ENCODE data around the gene XIST. TPM values are rescaled to one million over a fixed set of nuclear protein-coding genes. Genes with fewer than 3 reads are reported as not detected.

Gene XIST
- total and polyA plus RNA-seq, 9 of the 15 experiments (the other 6 are each of a cell fraction or from before 2014, with no cell fraction given) = 22.4 to 160 (median 55.5) TPM

- TF ChIP-seq, protein P1, sequence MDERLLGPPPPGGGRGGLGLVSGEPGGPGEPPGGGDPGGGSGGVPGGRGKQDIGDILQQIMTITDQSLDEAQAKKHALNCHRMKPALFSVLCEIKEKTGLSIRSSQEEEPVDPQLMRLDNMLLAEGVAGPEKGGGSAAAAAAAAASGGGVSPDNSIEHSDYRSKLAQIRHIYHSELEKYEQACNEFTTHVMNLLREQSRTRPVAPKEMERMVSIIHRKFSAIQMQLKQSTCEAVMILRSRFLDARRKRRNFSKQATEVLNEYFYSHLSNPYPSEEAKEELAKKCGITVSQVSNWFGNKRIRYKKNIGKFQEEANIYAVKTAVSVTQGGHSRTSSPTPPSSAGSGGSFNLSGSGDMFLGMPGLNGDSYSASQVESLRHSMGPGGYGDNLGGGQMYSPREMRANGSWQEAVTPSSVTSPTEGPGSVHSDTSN (CRISPR knock-in tag; IDR thresholded peaks at IDR 0.05; ENCODE audit: low read depth) = no peak
- TF ChIP-seq, protein P1 (tag; conservative IDR thresholded peaks at IDR 0.05; ENCODE audit: low read depth) = peak; percentile 52
- TF ChIP-seq POLR2A (conservative IDR thresholded peaks at IDR 0.05) = peak; percentile 87
- TF ChIP-seq CTBP1 (IDR thresholded peaks at IDR 0.05; ENCODE audit: borderline replicate concordance) = no peak
- TF ChIP-seq HDAC3 (IDR thresholded peaks at IDR 0.05; ENCODE audit: borderline replicate concordance, partially characterized antibody) = no peak
- no peak for TF ChIP-seq KLF16 (IDR thresholded peaks at IDR 0.05)
- TF ChIP-seq, protein P2, sequence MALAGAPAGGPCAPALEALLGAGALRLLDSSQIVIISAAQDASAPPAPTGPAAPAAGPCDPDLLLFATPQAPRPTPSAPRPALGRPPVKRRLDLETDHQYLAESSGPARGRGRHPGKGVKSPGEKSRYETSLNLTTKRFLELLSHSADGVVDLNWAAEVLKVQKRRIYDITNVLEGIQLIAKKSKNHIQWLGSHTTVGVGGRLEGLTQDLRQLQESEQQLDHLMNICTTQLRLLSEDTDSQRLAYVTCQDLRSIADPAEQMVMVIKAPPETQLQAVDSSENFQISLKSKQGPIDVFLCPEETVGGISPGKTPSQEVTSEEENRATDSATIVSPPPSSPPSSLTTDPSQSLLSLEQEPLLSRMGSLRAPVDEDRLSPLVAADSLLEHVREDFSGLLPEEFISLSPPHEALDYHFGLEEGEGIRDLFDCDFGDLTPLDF (CRISPR knock-in tag; IDR thresholded peaks at IDR 0.05) = no peak
- TF ChIP-seq POLR2G (IDR thresholded peaks at IDR 0.05; ENCODE audit: low read depth, low read length) = 0 out of 2 replicates have a peak, but pooled peaks have one; percentile 35
- TF ChIP-seq DDX20 (tag; IDR thresholded peaks at IDR 0.05; ENCODE audit: low read depth) = no peak
- peak; percentile 98 for TF ChIP-seq TAF1 (IDR thresholded peaks at IDR 0.05; ENCODE audit: control insufficient read depth, extremely low read depth, insufficient read depth, low read length, severe bottlenecking)
- peak; percentile 77; the same call in 1 of the 2 replicates for TF ChIP-seq MTA3 (IDR thresholded peaks at IDR 0.05; ENCODE audit: borderline replicate concordance)
- TF ChIP-seq CBX5 (IDR thresholded peaks at IDR 0.05; ENCODE audit: borderline replicate concordance, low read depth) = no peak
- peak; percentile 85 for TF ChIP-seq TAF7 (tag; IDR thresholded peaks at IDR 0.05)
- TF ChIP-seq TRIM28 (IDR thresholded peaks at IDR 0.05) = no peak
- TF ChIP-seq USF1 (CRISPR knock-in tag; IDR thresholded peaks at IDR 0.05) = no peak
- TF ChIP-seq NCOA2 (IDR thresholded peaks at IDR 0.05; ENCODE audit: partially characterized antibody in 2 of 2) = no peak
- no peak for TF ChIP-seq TSC22D4 (tag; IDR thresholded peaks at IDR 0.05)
- TF ChIP-seq, protein P3, sequence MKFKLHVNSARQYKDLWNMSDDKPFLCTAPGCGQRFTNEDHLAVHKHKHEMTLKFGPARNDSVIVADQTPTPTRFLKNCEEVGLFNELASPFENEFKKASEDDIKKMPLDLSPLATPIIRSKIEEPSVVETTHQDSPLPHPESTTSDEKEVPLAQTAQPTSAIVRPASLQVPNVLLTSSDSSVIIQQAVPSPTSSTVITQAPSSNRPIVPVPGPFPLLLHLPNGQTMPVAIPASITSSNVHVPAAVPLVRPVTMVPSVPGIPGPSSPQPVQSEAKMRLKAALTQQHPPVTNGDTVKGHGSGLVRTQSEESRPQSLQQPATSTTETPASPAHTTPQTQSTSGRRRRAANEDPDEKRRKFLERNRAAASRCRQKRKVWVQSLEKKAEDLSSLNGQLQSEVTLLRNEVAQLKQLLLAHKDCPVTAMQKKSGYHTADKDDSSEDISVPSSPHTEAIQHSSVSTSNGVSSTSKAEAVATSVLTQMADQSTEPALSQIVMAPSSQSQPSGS (CRISPR knock-in tag; IDR thresholded peaks at IDR 0.05) = no peak
- no peak for TF ChIP-seq GABPA (tag; conservative IDR thresholded peaks at IDR 0.05; ENCODE audit: low read depth)
- TF ChIP-seq, protein P4, sequence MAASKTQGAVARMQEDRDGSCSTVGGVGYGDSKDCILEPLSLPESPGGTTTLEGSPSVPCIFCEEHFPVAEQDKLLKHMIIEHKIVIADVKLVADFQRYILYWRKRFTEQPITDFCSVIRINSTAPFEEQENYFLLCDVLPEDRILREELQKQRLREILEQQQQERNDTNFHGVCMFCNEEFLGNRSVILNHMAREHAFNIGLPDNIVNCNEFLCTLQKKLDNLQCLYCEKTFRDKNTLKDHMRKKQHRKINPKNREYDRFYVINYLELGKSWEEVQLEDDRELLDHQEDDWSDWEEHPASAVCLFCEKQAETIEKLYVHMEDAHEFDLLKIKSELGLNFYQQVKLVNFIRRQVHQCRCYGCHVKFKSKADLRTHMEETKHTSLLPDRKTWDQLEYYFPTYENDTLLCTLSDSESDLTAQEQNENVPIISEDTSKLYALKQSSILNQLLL (CRISPR knock-in tag; IDR thresholded peaks at IDR 0.05; ENCODE audit: borderline replicate concordance) = no peak
- no peak for TF ChIP-seq ZNF436 (CRISPR knock-in tag; IDR thresholded peaks at IDR 0.05)
- no peak for TF ChIP-seq GATAD2A (IDR thresholded peaks at IDR 0.05)
- TF ChIP-seq ZNF146 (CRISPR knock-in tag; IDR thresholded peaks at IDR 0.05; ENCODE audit: unreplicated experiment) = no peak
- TF ChIP-seq GTF2F1 (IDR thresholded peaks at IDR 0.05; ENCODE audit: low read depth, low read length) = peak; percentile 42; the same call in 1 of the 2 replicates
Measured at GRCh38 chrX:73852467-73852866, at the start of gene XIST (continued).

All from K562 (cell line).